ENCODE data around the gene INPPL1. TPM values are rescaled to one million over a fixed set of nuclear protein-coding genes. Genes with fewer than 3 reads are reported as not detected.
"Not testable (repeated sequence)": the region's sequence is repeated elsewhere in the genome, so short reads cannot be mapped to it uniquely, and the experiment has no call there.

Gene INPPL1, protein sequence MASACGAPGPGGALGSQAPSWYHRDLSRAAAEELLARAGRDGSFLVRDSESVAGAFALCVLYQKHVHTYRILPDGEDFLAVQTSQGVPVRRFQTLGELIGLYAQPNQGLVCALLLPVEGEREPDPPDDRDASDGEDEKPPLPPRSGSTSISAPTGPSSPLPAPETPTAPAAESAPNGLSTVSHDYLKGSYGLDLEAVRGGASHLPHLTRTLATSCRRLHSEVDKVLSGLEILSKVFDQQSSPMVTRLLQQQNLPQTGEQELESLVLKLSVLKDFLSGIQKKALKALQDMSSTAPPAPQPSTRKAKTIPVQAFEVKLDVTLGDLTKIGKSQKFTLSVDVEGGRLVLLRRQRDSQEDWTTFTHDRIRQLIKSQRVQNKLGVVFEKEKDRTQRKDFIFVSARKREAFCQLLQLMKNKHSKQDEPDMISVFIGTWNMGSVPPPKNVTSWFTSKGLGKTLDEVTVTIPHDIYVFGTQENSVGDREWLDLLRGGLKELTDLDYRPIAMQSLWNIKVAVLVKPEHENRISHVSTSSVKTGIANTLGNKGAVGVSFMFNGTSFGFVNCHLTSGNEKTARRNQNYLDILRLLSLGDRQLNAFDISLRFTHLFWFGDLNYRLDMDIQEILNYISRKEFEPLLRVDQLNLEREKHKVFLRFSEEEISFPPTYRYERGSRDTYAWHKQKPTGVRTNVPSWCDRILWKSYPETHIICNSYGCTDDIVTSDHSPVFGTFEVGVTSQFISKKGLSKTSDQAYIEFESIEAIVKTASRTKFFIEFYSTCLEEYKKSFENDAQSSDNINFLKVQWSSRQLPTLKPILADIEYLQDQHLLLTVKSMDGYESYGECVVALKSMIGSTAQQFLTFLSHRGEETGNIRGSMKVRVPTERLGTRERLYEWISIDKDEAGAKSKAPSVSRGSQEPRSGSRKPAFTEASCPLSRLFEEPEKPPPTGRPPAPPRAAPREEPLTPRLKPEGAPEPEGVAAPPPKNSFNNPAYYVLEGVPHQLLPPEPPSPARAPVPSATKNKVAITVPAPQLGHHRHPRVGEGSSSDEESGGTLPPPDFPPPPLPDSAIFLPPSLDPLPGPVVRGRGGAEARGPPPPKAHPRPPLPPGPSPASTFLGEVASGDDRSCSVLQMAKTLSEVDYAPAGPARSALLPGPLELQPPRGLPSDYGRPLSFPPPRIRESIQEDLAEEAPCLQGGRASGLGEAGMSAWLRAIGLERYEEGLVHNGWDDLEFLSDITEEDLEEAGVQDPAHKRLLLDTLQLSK
- 10 to 100 TPM; 68.5 to 71.3 TPM for total RNA-seq

DNA sequence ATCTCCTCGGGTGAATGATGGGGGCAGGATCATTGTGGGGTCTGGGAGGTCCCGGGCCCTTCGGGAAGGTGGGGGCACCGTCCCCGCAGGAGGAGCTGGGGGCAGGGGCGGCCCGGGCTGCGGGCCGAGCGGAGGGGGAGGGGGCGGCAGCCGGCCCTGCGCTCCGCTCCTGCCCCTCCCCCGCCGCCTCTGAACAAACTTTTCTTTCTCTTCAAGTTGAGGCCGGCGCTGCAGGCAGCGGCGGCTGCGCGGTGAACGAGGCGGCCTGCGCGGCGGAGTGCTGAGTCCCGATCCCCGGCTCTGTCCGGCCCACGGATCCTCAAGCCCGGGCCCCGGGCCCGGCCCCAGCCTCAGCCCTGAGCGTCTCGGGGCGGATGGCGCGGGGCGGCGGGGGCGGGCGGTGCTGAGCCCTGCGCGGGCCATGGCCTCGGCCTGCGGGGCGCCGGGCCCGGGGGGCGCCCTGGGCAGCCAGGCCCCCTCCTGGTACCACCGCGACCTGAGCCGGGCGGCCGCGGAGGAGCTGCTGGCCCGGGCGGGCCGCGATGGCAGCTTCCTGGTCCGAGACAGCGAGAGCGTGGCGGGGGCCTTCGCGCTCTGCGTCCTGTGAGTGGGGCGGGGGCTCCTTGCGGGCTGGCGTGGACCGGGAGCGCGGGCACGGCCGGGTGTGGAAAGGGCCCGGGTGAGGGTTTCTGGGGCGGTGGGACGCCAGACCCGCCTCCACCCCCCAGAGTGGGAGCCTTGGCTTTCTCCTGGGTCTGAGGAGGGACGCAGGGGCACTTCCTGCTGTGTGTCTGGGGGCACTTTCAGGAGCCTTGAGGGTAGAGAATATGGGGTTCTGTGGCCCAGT is at the start of gene INPPL1:
Gene INPPL1, plus strand, starts transcription at position 204 of the 847 bp plus-strand sequence. Its CDS starts 218 bp downstream, at position 422.
- CTCF ChIA-PET, result interaction anchor here (0.5 to 1.1 kb wide), 4 partner anchors 13 to 244 kb away, joined by 3 to 4 read pairs (median 4); no protein-coding TSS in a partner anchor
- Mint-ChIP-seq H3K9me3 (ENCODE audit: low read depth) (no peaks in the 10 kb centered on the region), H3K27me3 (no peaks in the 10 kb centered on the region), H3K36me3 (ENCODE audit: low read depth) (peaks cover 8% of the 10 kb centered on the region), H3K4me3 (peak within 1 kb of the TSS; percentile 96), H3K27ac (peak within 1 kb of the TSS; percentile 89), H3K4me1 (peaks cover 16% of the 10 kb centered on the region)
- ATAC-seq, result peak; percentile 3
- DNase-seq, result peak; percentile 72
- intact Hi-C loops (cut with DNase I, micrococcal nuclease), result loop anchor here (2.0 to 5.0 kb wide), 5 partner anchors 48 to 590 kb away; partner anchors contain the start of genes ATG16L2 (in 1 of the 2) and CLPB (in 1 of the 2)
- POLR2A ChIA-PET, result interaction anchor here (0.7 to 1.3 kb wide), 3 partner anchors 16 to 297 kb away, joined by 3 to 4 read pairs (median 3); no protein-coding TSS in a partner anchor

DNA sequence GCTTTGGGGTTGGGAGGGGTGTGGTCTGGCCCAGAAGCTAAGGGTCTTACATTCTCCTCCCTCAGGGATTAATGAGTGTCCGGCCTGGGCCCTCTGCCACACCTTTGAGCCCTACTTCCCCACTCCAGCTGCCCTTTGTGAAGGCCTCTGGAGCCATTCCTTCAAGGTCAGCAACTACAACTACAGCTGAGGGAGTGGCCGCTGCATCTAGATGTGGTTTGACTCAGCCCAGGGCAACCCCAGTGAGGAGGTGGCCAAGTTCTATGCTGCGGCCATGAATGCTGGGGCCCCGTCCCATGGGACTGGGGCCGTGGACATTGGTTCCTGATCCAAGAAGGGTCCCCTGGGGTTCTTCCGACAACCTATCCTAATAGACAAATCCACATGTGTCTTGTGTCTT is 46.9 kb upstream of the INPPL1 start:
- Mint-ChIP-seq H3K4me3 (no peak overlapping the region), H3K27ac (no peak overlapping the region), H3K9me3 (ENCODE audit: low read depth) (no peaks in the 10 kb centered on the region), H3K36me3 (ENCODE audit: low read depth) (no peaks in the 10 kb centered on the region), H3K4me1 (peaks cover 10% of the 10 kb centered on the region), H3K27me3 (peaks cover 2% of the 10 kb centered on the region)
- POLR2A ChIA-PET, result no interaction called here
- intact Hi-C loops (cut with DNase I, micrococcal nuclease), result no loop called here
- CTCF ChIA-PET, result interaction anchor here (1.6 kb wide), 1 partner anchor 34 kb away, joined by 6 read pairs; no protein-coding TSS in a partner anchor
- DNase-seq (no peak), ATAC-seq (no peak)

DNA sequence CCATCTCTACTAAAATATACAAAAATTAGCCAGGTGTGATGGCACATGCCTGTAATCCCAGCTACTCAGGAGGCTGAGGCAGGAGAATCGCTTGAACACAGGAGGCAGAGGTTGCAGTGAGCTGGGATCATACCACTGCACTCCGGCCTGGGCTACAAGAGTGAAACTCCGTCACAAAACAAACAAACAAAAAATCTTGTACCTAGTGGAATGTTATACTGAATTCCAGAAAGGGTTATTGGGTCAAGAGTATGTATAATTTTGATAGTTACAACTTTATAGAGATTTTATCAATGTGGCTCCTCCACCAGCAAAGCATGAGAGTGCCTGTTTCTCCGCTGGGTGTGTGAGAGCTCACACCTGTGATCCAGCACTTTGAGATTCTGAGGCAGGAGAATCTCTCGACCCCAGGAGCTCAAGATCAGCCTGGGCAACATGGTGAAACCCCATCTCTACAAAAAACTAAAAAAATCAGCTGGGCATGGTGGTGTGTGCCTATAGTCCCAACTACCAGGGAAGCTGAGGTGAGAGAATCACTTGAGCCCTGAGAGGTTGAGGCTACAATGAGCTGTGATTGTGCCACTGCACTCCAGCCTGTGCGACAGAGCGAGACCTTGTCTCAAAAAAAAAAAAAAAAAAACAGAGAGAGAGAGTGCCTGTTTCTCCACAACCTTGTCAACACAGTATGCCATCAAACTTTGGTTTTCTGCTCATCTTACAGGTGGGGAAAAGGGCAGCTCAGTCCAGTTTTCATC is 45.3 kb upstream of the INPPL1 start:
- Mint-ChIP-seq H3K4me3 (no peak overlapping the region), H3K9me3 (ENCODE audit: low read depth) (no peaks in the 10 kb centered on the region), H3K36me3 (ENCODE audit: low read depth) (no peaks in the 10 kb centered on the region), H3K27me3 (peaks cover 6% of the 10 kb centered on the region), H3K27ac (no peak overlapping the region), H3K4me1 (peaks cover 12% of the 10 kb centered on the region)
- ATAC-seq (no peak), DNase-seq (no peak)
- intact Hi-C loops (cut with DNase I, micrococcal nuclease), result no loop called here
- ChIA-PET POLR2A (no interaction called here), CTCF (interaction anchor here (1.1 to 1.4 kb wide), 2 partner anchors 154 to 252 kb away, joined by 3 to 6 read pairs; no protein-coding TSS in a partner anchor)

DNA sequence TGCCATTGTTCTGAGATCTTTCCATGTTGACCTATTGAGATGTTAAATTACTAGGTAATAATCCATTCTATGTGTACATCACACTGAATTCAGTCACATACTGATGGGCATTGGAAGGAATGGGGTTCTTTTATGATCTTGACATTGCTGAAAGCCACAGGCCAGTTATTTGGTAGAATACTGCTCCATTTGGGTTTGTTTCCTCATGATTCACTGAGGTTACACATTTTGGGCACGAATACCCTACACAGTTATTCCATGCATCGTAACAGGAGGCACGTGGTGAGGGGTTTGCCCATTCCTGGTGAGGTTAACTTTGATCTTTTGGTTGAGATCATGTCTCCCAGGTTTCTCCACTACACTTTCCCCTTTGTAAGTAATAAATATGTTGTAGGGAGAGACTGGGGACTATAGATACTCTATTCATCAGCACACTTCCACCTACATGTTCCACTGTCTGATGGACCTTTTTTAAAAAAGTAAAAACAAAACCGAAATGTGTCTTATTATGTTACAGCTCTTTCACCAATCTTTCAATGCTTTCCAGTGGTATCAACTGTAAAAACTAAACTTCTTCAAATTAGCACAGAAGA is 44.7 kb upstream of the INPPL1 start:
- ATAC-seq (peak; percentile 56), DNase-seq (peak; percentile 16)
- Mint-ChIP-seq H3K36me3 (ENCODE audit: low read depth) (no peaks in the 10 kb centered on the region), H3K4me1 (peaks cover 12% of the 10 kb centered on the region), H3K27me3 (peaks cover 6% of the 10 kb centered on the region), H3K9me3 (ENCODE audit: low read depth) (no peaks in the 10 kb centered on the region), H3K27ac (peak overlapping the region; percentile 12), H3K4me3 (no peak overlapping the region)
- ChIA-PET POLR2A (no interaction called here), CTCF (interaction anchor here (0.7 to 1.4 kb wide), 6 partner anchors 32 to 251 kb away, joined by 3 to 6 read pairs (median 3); no protein-coding TSS in a partner anchor)
- intact Hi-C loops (cut with DNase I, micrococcal nuclease), result no loop called here

DNA sequence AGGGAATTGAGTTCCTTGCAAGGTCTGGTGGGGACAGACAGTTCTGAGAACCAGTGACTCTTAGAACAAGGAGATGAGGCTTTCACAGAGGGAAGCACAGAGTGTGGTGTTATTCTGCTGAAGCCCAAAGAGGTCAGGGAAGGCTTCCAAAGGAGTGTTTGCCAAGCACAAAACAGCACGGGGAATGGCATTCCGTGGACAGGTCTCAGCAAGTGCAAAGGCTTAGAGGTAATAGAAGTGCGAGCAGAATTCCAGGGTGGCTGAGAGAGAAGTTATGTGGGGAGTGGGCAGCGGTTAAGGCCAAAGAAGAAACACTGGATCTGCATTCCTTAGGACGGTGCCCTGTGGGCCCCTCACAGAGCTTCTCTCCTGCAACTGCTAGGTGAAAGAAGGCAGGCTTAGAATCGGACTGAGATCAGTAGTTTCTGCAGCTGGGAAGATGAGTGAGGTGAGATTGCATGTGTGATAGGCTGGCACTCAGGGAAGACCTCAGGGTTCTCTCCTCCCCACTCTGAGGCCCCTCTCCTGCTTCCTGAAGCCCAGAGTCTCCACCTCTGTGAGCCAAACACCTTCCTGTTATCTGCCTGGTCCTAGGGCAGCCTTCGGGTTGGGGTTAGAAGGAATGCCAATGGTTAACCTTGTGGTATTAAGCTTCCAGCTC is 43.5 kb upstream of the INPPL1 start:
- CTCF ChIA-PET, result interaction anchor here (0.6 to 1.4 kb wide), 4 partner anchors 33 to 205 kb away, joined by 3 to 4 read pairs (median 3); no protein-coding TSS in a partner anchor
- H3K36me3 Mint-ChIP-seq (ENCODE audit: low read depth); POLR2A ChIA-PET; H3K4me3 Mint-ChIP-seq; ATAC-seq; H3K9me3 Mint-ChIP-seq (ENCODE audit: low read depth); H3K27ac Mint-ChIP-seq; H3K27me3 Mint-ChIP-seq; DNase-seq: not testable (repeated sequence)
- peaks cover 12% of the 10 kb centered on the region for H3K4me1 Mint-ChIP-seq
- intact Hi-C loops (cut with DNase I, micrococcal nuclease), result loop anchor here in 1 of 2 experiments (1.0 kb wide), 1 partner anchor 38 kb away; no protein-coding TSS in a partner anchor

DNA sequence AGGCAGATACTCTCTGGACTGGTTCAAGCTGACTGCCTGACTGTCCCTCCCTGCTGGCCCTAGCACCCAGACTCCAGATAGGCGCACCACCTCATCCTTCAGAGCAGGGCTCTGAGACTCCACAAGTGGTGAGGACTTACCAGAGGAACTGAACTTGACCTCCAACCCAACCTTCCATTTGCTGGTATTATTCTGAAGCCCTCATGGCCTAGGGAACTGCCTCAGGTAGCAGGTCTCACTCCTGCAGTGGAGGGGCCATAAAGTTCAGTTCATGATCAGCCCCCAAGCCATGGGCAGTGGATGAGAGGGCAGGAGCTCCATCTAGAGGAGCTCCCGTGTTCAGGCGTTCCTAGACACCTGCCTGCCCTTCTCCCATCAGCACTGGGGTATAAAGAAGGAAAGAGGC is 43.0 kb upstream of the INPPL1 start:
- ATAC-seq; H3K9me3 Mint-ChIP-seq (ENCODE audit: low read depth); DNase-seq; H3K27ac Mint-ChIP-seq; POLR2A ChIA-PET; H3K27me3 Mint-ChIP-seq; CTCF ChIA-PET; H3K36me3 Mint-ChIP-seq (ENCODE audit: low read depth); H3K4me3 Mint-ChIP-seq: not testable (repeated sequence)
- intact Hi-C loops (cut with DNase I, micrococcal nuclease), result loop anchor here in 1 of 2 experiments (1.0 kb wide), 1 partner anchor 38 kb away; no protein-coding TSS in a partner anchor
- peaks cover 12% of the 10 kb centered on the region for H3K4me1 Mint-ChIP-seq

DNA sequence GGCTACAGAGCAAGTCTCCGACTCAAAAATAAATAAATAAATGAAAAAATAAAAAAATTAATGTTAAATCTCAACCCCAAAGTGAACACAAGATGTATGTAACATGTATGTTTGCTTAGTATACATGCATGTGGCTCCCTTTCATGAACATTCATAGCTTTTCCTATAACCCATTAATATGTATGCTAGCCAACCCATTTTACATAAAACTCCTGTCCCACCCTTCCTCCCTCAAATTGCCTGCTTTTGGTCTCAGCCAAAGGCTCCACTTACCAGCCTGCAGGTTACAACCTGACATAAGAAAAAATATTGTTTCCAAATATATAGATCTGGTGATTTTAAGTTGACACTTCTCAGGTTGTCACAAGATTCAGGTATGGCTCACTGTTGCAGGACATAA is 36.3 kb upstream of the INPPL1 start:
- Mint-ChIP-seq H3K4me1 (peaks cover 1% of the 10 kb centered on the region), H3K27me3 (peaks cover 4% of the 10 kb centered on the region), H3K9me3 (ENCODE audit: low read depth) (no peaks in the 10 kb centered on the region), H3K27ac (no peak overlapping the region), H3K36me3 (ENCODE audit: low read depth) (no peaks in the 10 kb centered on the region), H3K4me3 (no peak overlapping the region)
- ChIA-PET CTCF (interaction anchor here (0.9 kb wide), 1 partner anchor 59 kb away, joined by 4 read pairs; no protein-coding TSS in a partner anchor), POLR2A (no interaction called here)
- intact Hi-C loops (cut with DNase I, micrococcal nuclease), result no loop called here
- no peak for ATAC-seq
- no peak for DNase-seq

DNA sequence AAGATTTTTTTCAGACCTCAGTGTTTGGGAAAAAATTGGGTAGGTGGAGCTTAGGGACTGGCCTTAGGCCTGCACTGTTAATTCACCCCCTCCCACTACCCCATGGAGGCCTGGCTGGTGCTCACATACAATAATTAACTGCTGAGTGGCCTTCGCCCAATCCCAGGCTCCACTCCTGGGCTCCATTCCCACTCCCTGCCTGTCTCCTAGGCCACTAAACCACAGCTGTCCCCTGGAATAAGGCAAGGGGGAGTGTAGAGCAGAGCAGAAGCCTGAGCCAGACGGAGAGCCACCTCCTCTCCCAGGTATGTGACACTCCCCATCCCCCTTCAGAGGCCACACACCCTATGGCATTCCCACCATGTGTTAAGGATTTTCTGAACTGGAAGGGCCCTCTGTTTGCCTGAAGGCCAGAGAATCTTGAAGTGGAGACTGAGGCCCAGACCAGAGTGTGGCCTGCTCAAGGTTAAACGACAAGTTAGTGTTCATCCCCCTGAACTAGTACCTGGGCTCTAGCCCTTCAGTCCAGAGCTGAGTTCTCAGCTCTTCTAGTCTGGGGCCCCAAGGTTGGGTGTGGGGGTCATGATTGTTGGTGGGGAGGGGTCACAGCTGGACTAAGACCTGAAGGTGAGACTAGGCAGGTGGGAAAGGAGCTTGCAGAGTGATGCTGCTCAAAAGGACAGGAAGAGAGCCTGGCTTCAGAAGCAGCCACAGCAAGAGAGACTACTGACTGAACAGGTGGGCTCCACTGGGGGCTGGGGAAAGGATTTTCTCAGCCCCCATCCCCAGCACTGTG is 34.9 kb upstream of the INPPL1 start:
- DNase-seq (no peak), ATAC-seq (no peak)
- CTCF ChIA-PET, result interaction anchor here (1.1 to 1.2 kb wide), 2 partner anchors 46 to 241 kb away, joined by 3 to 4 read pairs; no protein-coding TSS in a partner anchor
- Mint-ChIP-seq H3K4me3 (no peak overlapping the region), H3K36me3 (ENCODE audit: low read depth) (no peaks in the 10 kb centered on the region), H3K4me1 (no peaks in the 10 kb centered on the region), H3K27ac (no peak overlapping the region), H3K9me3 (ENCODE audit: low read depth) (no peaks in the 10 kb centered on the region), H3K27me3 (no peaks in the 10 kb centered on the region)
- POLR2A ChIA-PET, result no interaction called here
- intact Hi-C loops (cut with DNase I, micrococcal nuclease), result no loop called here
